GM19025 (cell line): ENCODE results near the gene STXBP6.
A peak's percentile ranks its signal among the peaks of the same experiment; 100 is the strongest.

ENCODE experiments used
- ATAC-seq: cut with Tn5 transposase; IDR thresholded peaks from one replicate; pipeline ENCODE4 v1.9.1; 2021; ENCODE audit warnings: mild to moderate bottlenecking, low read depth, moderate library complexity; ENCODE audit not compliant: unreplicated experiment

STXBP6 gene

DNA sequence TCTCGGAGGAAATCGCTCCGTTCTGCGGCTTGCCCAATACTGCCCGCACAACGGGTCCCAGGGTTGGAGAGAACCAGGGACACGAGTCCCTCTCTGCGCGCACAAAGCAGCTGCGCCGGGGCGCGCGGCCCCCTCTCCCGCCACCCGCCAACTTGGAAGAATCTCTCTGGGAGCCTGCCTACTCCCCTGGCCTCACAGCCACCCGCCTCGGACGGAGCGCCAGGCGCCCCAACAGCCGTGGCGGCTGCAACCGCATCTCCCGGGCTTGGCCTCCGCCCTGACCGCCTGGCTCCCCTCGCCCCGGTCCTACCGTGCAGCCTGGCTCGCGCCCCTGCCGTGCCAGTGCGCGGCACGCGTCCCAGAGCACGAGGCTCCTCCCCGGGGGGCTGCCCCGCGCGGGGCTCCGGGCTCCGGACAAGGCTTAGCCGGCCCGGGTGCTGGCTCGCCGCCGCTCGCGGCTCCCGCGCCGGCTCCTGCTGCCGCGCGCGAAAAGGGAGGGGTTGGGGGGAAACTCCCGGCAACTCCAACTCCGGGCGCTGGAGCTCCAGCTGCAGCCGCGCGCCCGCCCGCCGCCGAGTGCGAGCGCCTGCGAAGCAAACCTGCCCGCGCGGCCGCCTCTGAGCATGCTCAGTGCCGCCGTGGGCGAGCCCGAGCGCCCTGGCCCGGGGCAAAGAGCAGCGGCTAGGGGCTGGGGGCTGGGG, at the start of gene STXBP6:
Gene STXBP6 (minus strand): TSS at position 580 of the 701 bp plus-strand sequence. CDS start 75,329 bp downstream, outside the sequence.
- ATAC-seq: peak; percentile 78

GRCh38 chr14:25097120-25097519, 47.2 kb upstream of the STXBP6 start:
- no peak for ATAC-seq

DNA sequence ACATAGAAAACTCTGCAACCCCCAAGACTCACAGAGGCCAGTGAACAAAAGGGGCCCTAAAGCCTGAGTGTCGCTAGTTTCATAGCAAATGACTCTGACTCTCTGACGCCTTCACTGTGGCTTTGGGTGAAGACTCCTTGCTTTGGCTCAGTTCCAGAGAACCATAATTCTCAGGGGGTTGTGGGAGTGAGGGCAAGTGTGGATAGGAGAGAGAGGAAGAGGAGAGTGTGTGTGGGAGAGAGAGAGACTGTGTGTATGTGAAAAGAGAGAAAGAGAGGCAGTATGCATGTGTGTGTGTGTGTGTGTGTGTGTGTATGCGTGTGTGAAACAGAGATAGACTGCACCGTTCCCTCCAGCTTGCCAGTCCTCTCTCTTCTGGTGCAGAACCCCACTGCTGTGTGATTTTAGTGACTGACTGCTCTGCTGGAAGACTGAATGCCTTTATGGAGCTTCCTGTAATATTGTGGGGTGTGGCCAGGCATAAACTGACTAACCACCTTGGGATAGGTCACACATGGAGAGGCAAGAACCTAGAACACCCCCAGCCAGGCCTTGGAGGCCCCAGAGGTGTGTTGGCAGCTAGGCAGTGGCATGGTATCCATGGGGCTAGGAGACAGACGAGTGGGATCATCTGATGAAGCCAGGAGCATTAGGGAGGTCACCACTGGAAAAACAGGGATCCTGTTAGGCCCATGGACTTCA, 45.9 kb upstream of the STXBP6 start:
- ATAC-seq: no peak

- ATAC-seq: no peak
These were observed 44.4 kb upstream of the STXBP6 start for GRCh38 chr14:25094171-25094907.

GRCh38 chr14:25092258-25092740, 42.4 kb upstream of the STXBP6 start:
- no peak for ATAC-seq

- no peak for ATAC-seq
These were observed 40.9 kb upstream of the STXBP6 start for GRCh38 chr14:25090716-25091454.

DNA sequence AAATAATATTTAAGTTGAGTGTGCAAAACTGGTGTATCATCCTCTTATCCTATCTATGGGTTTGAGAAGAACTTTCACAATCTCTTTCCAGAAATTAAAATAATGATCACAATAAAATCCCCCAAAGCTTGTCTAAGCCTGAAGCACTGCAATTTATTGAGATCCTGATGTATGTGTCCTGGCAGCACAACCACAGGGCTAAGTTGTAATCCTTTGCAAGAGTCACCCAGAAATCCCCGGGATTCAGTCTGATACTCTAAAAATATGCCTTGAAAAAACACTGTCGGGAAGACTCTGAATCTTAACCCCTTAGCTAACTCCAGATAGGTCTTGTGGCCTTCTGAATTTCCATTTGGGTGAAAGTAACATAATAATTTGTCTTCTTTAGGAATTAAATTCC, 40.3 kb upstream of the STXBP6 start:
- ATAC-seq: no peak

GRCh38 chr14:25089496-25089895, 39.5 kb upstream of the STXBP6 start:
- ATAC-seq: no peak

- ATAC-seq: no peak
These were observed 37.0 kb upstream of the STXBP6 start for GRCh38 chr14:25086821-25087396.

DNA sequence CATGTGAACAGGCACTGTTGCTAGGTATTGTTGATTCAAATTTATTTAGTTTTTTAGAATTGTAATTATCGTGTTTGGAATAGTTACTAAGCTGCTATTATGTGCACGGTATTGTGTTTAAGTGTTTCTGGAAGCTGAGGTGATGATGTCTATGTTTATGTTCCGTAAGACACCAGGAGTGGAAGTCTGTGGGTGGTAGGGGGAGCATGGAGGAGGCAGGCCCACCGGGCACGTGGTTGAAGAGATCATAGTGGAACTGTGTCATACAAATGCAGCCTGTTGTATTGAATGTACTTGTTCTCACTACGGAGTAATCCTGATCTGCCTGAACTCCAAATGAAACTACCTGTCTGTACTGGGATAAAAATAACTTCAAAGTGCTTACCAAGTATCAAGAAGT, 36.1 kb upstream of the STXBP6 start:
- no peak for ATAC-seq

GRCh38 chr14:25080682-25081081, 30.7 kb upstream of the STXBP6 start:
- no peak for ATAC-seq

DNA sequence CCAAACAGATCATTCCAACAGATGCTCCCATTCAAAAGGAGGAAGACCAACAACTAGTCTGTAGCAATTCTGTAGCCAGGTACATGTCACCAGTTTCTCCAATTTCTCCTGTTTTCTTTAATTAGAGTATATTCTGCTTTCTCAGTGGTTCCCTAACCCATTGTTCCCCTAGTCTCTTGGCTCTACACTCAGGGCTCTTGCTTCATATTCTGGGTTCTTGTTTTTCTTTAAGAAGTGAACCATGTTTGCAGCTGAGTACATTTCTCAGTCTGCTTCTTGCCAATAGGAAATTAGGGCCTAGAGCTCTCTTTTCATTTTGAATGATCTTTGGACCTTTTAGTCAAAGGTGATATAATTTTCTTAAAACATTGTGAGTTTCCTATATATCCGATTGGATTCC, 29.4 kb upstream of the STXBP6 start:
- no peak for ATAC-seq

DNA sequence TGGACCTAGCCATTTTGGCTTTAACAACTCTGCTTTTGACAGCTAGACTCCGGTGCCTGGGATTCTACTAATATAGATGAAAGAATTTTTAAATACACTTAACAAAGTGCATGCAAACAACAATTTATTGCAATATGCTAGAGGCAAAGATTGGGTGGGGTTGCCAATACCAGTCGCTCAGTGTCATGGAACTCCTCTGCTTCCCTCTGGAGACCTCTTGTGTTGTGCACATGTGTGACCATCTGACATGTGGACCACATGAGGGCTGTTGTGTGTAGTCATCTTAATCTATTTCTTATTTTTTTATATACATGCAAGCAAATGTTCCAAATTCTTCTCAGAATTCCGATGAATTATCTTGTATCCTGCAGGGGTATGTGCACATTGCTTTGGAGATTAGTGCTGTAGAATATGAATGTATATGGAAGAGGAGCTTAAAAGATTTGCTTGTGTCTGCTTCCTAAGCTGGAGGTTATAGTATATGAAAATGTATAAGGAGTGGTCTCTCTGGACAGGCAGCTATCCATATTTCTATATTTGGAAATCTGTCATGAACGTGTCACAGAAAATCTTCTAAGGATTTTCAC, 24.2 kb upstream of the STXBP6 start:
- ATAC-seq: no peak

GRCh38 chr14:25069879-25070278, 19.9 kb upstream of the STXBP6 start:
- ATAC-seq: no peak

DNA sequence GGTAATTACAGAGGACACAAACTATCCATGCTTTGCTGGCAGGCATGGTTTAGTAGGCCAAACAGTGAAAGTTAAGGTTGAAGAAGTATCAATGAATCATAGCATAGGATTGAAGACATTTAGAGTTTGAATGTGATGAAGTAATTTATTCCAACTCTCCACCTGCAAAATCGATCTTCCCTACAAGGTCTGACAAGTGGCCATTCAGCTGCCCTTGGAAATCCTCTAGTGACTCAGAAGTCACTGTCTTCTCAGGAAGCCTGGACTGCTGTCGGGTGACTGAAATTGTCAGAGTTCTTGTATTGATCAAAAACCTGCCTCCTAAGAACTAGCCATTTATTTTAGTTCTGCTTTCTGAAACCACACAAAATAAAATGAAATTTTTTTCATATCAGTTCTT, 17.7 kb upstream of the STXBP6 start:
- no peak for ATAC-seq

DNA sequence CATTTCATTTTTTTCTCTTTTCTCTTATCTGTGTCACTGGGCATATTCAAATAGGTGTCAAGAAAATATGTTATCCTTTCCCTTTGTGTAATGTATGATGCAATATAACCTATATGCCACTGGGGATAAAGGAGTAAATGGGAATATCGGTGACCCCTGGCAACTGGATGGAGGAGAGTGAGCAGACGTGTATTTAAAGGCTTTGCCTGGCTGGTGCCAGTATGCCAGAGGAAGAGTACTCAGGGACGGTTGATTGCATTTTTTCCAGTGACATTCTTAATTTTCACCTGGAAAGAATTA, 12.0 kb upstream of the STXBP6 start:
- no peak for ATAC-seq

DNA sequence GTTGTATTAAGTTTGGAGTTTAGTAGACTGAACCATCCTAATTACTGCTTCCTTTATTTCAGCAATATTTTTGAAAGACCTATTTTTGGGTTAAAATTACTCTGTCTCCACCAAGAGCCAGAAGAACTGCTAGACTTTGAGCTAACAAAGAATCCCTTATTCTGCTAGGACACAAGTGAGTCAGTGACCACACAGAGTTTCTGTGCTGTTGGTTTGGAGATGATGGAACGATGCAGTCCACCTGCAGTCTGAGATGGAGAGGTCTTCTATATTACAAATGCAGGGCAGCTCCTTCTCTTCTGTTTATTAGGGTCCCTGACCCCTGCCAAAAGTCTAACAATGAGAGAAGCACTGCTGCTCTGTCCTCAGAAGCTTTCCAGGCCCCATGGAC, 6.7 kb upstream of the STXBP6 start:
- no peak for ATAC-seq

DNA sequence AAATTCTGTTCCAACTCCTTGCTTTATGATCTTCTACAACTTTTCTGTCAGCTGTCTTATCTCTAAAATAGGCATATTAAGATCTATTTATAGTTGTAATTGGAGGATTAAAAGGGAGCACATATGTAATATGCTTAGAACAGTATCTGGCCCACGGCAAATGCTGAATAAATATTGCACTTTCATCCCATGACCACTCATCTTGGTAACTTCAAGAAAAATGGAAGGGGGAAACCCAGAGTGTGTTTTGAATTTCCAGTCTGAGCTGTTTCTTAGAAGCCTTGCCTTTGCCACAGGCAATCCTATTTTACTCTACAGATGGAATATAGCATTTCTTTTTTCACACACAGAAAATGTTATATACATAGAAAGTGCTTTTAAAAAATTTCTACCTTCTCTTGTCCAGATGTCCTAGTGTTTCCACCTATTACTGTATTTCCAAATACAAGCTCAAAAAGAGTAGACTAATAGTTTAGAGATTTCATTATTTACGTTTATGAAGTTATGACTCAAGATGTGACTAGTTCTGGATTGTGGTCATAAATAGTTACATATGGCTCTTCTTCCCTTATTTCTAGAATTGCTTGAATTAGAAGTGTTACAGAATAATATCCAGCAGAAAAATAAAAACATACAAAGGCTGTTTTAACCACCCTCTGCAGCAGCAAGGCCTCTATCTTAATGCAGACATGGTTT, 6.2 kb upstream of the STXBP6 start:
- ATAC-seq: no peak

DNA sequence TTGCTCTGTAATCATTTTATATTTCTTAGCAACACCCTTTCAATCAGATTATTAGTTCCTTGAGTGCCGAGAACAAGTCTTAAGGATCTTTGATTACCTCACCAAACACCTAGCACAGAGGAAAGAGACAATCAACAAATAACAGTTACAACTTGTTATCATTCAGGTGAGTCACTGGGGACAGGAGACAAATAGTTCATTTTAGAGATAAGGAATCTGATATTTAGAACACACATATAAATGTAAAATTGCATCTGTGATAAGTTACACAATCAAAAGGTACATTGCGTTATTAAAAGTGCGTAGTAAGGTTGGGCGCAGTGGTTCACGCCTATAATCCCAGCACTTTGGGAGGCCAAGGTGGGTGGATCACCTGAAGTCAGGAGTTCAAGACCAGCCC, 5.1 kb upstream of the STXBP6 start:
- no peak for ATAC-seq

- ATAC-seq: no peak
These were observed 3.6 kb upstream of the STXBP6 start for GRCh38 chr14:25053585-25053984.
